Caco-2 (cell line): ENCODE measurements around the gene C16orf46. TPM values are rescaled to one million over a fixed set of nuclear protein-coding genes. Genes with fewer than 3 reads are reported as not detected.

Experiments
- Bru-seq: library from RNA; stranded (reverse); fragments of 400-500 nt; gene quantifications from one replicate; lab custom pipeline; 2021; lab: Mats Ljungman, UMichigan
- BruChase-seq, 2 experiments: library from RNA; stranded (reverse); fragments of 400-500 nt; gene quantifications; one replicate each; lab custom pipeline; 2021; lab: Mats Ljungman, UMichigan
- BruUV-seq: library from RNA; stranded (reverse); fragments of 400-500 nt; replicated peaks from 2 replicates; lab custom pipeline; 2021; lab: Mats Ljungman, UMichigan
- CTCF ChIA-PET: fragments of 300-600 bp; sonication (Branson Sonifier 250); formaldehyde crosslinking; loops from one replicate; lab custom pipeline; 2022; ENCODE audit warnings: antibody characterized with exemption; lab: Charles Lee
- POLR2A ChIA-PET: fragments of 300-600 bp; sonication (Branson Sonifier 250); formaldehyde crosslinking; loops from one replicate; lab custom pipeline; 2022; ENCODE audit warnings: antibody characterized with exemption; lab: Charles Lee
- DNase-seq, 2 experiments: peaks; one replicate each; pipeline versions ENCODE4 v3.0.0 to v3.0.0-alpha.2; 2020 to 2022
- H3K27me3 ChIP-seq: replicated peaks from 2 replicates; pipeline ENCODE4 v1.6.0; 2011; ENCODE audit warnings: low read length; ENCODE audit not compliant: control insufficient read depth, insufficient read depth
- H3K36me3 ChIP-seq: 2 replicates; pipeline ENCODE4 v1.5.1; 2011; ENCODE audit warnings: low read length; ENCODE audit not compliant: control insufficient read depth, insufficient read depth
- H3K4me1 ChIP-seq: fragments of 250-450 bp; sonication (Bioruptor Pico); 2 replicates; pipeline ENCODE4 v1.5.1; 2020; ENCODE audit warnings: mild to moderate bottlenecking
- H3K4me3 ChIP-seq: 2 replicates; pipeline ENCODE4 v1.5.1; 2011; ENCODE audit warnings: low read depth, mild to moderate bottlenecking, control low read depth, low read length
- H3K9me3 ChIP-seq: fragments of 250-450 bp; sonication (Bioruptor Pico); 2 replicates; pipeline ENCODE4 v1.5.1; 2020; ENCODE audit warnings: mild to moderate bottlenecking, moderate library complexity
- H3K27ac Mint-ChIP-seq: one replicate; pipeline ENCODE4 v1.8.0; 2022; ENCODE audit warnings: mixed read lengths; ENCODE audit not compliant: unreplicated experiment
- H3K27me3 Mint-ChIP-seq: one replicate; pipeline ENCODE4 v1.8.0; 2022; ENCODE audit warnings: mixed read lengths; ENCODE audit not compliant: insufficient read depth, unreplicated experiment
- H3K36me3 Mint-ChIP-seq: one replicate; pipeline ENCODE4 v1.8.0; 2022; ENCODE audit warnings: mild to moderate bottlenecking, mixed read lengths; ENCODE audit not compliant: insufficient read depth, unreplicated experiment
- H3K4me1 Mint-ChIP-seq: one replicate; pipeline ENCODE4 v1.8.0; 2022; ENCODE audit warnings: low read depth, mixed read lengths; ENCODE audit not compliant: unreplicated experiment
- H3K4me3 Mint-ChIP-seq: one replicate; pipeline ENCODE4 v1.8.0; 2022; ENCODE audit warnings: mild to moderate bottlenecking, moderate library complexity, mixed read lengths; ENCODE audit not compliant: unreplicated experiment
- H3K9me3 Mint-ChIP-seq: one replicate; pipeline ENCODE4 v1.8.0; 2022; ENCODE audit warnings: mixed read lengths; ENCODE audit not compliant: unreplicated experiment
- CTCF ChIP-seq, 2 experiments: fragments of 200-600 bp in 1 of 2; IDR thresholded peaks; 1 replicate in 1 of 2; 2 replicates in 1 of 2; pipeline versions ENCODE4 v1.5.1 to v1.8.0; 2011 to 2022; ENCODE audit warnings: antibody characterized with exemption in 1 of 2, control low read depth in 1 of 2, inconsistent platforms in 1 of 2, low read depth in 1 of 2, low read length in 1 of 2, mild to moderate bottlenecking in 1 of 2, moderate library complexity in 1 of 2; ENCODE audit not compliant: insufficient read depth in 1 of 2, severe bottlenecking in 1 of 2, unreplicated experiment in 1 of 2
- intact Hi-C: fragments of 100-400 bp; cut with micrococcal nuclease; formaldehyde crosslinking; loops from one replicate; pipeline ENCODE4 v1.10.0; 2022; ENCODE audit not compliant: unreplicated experiment
- long read RNA-seq: library from polyadenylated mRNA; stranded (forward); transcript quantifications from one replicate; pipeline ENCODE4 v2.0.0, GENCODE V29; 2022
- total RNA-seq: library from RNA; stranded (reverse); gene quantifications from 2 replicates; pipeline ENCODE4 v1.2.3, GENCODE V29; 2022

C16orf46 gene
- total RNA-seq (0.70 and 0.95 TPM in 2 replicates), Bru-seq, nascent RNA (percentile 48 among the genes with signal in this experiment), BruChase-seq, experiment 1, labeled RNA remaining after a 2-hour chase (percentile 65 among the genes with signal in this experiment), BruChase-seq, experiment 2, labeled RNA remaining after a 6-hour chase (percentile 79 among the genes with signal in this experiment)
- long read RNA-seq: 0 reads

GRCh38 chr16:81077076-81077940, at the start of gene C16orf46:
Gene C16orf46, minus strand, starts transcription at chr16:81077238. Its CDS starts 13,283 bp downstream, at chr16:81063955.
- no peak for TF ChIP-seq CTCF (IDR thresholded peaks at IDR 0.05; ENCODE audit: insufficient read depth in 1 of 2, low read depth in 1 of 2, low read length in 1 of 2, severe bottlenecking in 1 of 2, unreplicated experiment in 1 of 2)
- Mint-ChIP-seq H3K27me3 (no peaks in the 10 kb centered on the region), H3K4me1 (no peaks in the 10 kb centered on the region), H3K9me3 (no peaks in the 10 kb centered on the region), H3K36me3 (peaks cover 6% of the 10 kb centered on the region), H3K27ac (no peak within 1 kb of the TSS), H3K4me3 (no peak within 1 kb of the TSS)
- ChIA-PET CTCF (interaction anchor here (0.5 to 2.4 kb wide), 6 partner anchors 42 to 809 kb away, joined by 3 to 17 read pairs (median 4); partner anchors contain the start of genes ATMIN, CENPN and CMC2), POLR2A (interaction anchor here (0.6 to 1.5 kb wide), 11 partner anchors 11 to 239 kb away, joined by 3 to 10 read pairs (median 3); partner anchors contain the start of genes ATMIN, BCO1, CENPN and CMC2)
- peak; percentile 97 to 99 for DNase-seq
- no peaks in the 10 kb centered on the region for H3K36me3 ChIP-seq
- no peaks in the 10 kb centered on the region for H3K9me3 ChIP-seq
- H3K4me1 ChIP-seq: peaks cover 7% of the 10 kb centered on the region; the same call in 1 of the 2 replicates
- H3K4me3 ChIP-seq: peak within 1 kb of the TSS; percentile 68
- H3K27me3 ChIP-seq: no peaks in the 10 kb centered on the region
- BruUV-seq: TSS peak; percentile 82
- intact Hi-C loops: loop anchor here (1.0 to 5.0 kb wide), 3 partner anchors 42 to 73 kb away; partner anchors contain the start of gene ATMIN

GRCh38 chr16:81123092-81123852, 46.2 kb upstream of the C16orf46 start:
- Mint-ChIP-seq H3K9me3 (no peaks in the 10 kb centered on the region), H3K36me3 (no peaks in the 10 kb centered on the region), H3K4me1 (no peaks in the 10 kb centered on the region), H3K27ac (no peak overlapping the region), H3K4me3 (no peak overlapping the region), H3K27me3 (peaks cover 3% of the 10 kb centered on the region)
- Histone ChIP-seq H3K9me3 (no peaks in the 10 kb centered on the region), H3K36me3 (no peaks in the 10 kb centered on the region), H3K4me1 (peaks cover 6% of the 10 kb centered on the region; the same call in 1 of the 2 replicates), H3K4me3 (no peak overlapping the region), H3K27me3 (no peaks in the 10 kb centered on the region)
- peak; percentile 69 to 71 for DNase-seq
- BruUV-seq: no TSS peak
- ChIA-PET POLR2A (no interaction called here), CTCF (no interaction called here)
- intact Hi-C loops: loop anchor here (1.0 kb wide), 2 partner anchors 11 to 27 kb away; partner anchors contain the start of gene GCSH
- TF ChIP-seq CTCF (IDR thresholded peaks at IDR 0.05; ENCODE audit: insufficient read depth in 1 of 2, low read depth in 1 of 2, low read length in 1 of 2, severe bottlenecking in 1 of 2, unreplicated experiment in 1 of 2): no peak
